Vagina (tissue), 2 donors: Measurements from ENCODE around the gene GOLM1. TPM values are rescaled to one million over a fixed set of nuclear protein-coding genes. Genes with fewer than 3 reads are reported as not detected.

Source experiments
- DNase-seq, 2 donors: peaks; one replicate each; pipeline ENCODE4 v3.0.0-alpha.2; 2017; ENCODE audit errors: extremely low spot score in 2 of 2
- H3K27ac ChIP-seq: fragments of 200-600 bp; sonication (generic); one replicate; pipeline ENCODE4 v1.5.1; 2019
- H3K27me3 ChIP-seq: fragments of 200-600 bp; sonication (generic); one replicate; pipeline ENCODE4 v1.5.1; 2019
- H3K36me3 ChIP-seq, 2 donors: fragments of 200-600 bp; sonication (generic); one replicate each; pipeline ENCODE4 v1.5.1; 2017 to 2019
- H3K4me1 ChIP-seq: fragments of 200-600 bp; sonication (generic); one replicate; pipeline ENCODE4 v1.5.1; 2019
- H3K4me3 ChIP-seq, 2 donors: fragments of 200-600 bp; sonication (generic); 1 replicate in 1 of 2; 2 replicates in 1 of 2; pipeline ENCODE4 v1.5.1; 2016 to 2019
- H3K9me3 ChIP-seq: fragments of 200-600 bp; sonication (generic); one replicate; pipeline ENCODE4 v1.5.1; 2019
- CTCF ChIP-seq, 3 experiments: fragments of 450-650 bp in 2 of 3; fragments of 200-600 bp in 1 of 3; sonication (generic) in 1 of 3; IDR thresholded peaks; one replicate each; pipeline ENCODE4 v1.5.1; 2017 to 2019; ENCODE audit warnings: antibody characterized with exemption in 3 of 3, mild to moderate bottlenecking in 2 of 3, moderate library complexity in 2 of 3
- POLR2A ChIP-seq, 2 donors: fragments of 450-650 bp; IDR thresholded peaks; one replicate each; pipeline ENCODE4 v1.6.1; 2017; ENCODE audit warnings: antibody characterized with exemption in 2 of 2, mild to moderate bottlenecking in 2 of 2, moderate library complexity in 2 of 2
- POLR2AphosphoS5 ChIP-seq, 2 donors: sonication (generic); formaldehyde crosslinking; IDR thresholded peaks; one replicate each; pipeline ENCODE4 v1.9.0; 2017; ENCODE audit warnings: antibody characterized with exemption in 2 of 2, mild to moderate bottlenecking in 2 of 2, low read depth in 1 of 2; ENCODE audit not compliant: insufficient read depth in 1 of 2
- intact Hi-C: fragments of 100-400 bp; cut with DNase I; formaldehyde crosslinking; loops from one replicate; pipeline ENCODE4 v1.15.1; 2023
- total RNA-seq: library from RNA; depleted of rRNA; stranded (reverse); fragments of >200 nt; gene quantifications from one replicate; pipeline ENCODE4 v1.2.3, GENCODE V29; 2016

GOLM1 gene
- total RNA-seq, 1 donor from 2014 or later, result 14.7 TPM

- no peaks in the 10 kb centered on the region for H3K9me3 ChIP-seq
- no peak for DNase-seq
- no peak overlapping the region for H3K27ac ChIP-seq
- H3K36me3 ChIP-seq, result no peaks in the 10 kb centered on the region
- H3K27me3 ChIP-seq, result no peaks in the 10 kb centered on the region
- intact Hi-C loops, result no loop called here
- no peaks in the 10 kb centered on the region for H3K4me1 ChIP-seq
- no peak for TF ChIP-seq POLR2A (IDR thresholded peaks at IDR 0.05)
- TF ChIP-seq CTCF (IDR thresholded peaks at IDR 0.05), result no peak
- no peak for TF ChIP-seq POLR2AphosphoS5 (IDR thresholded peaks at IDR 0.05; ENCODE audit: insufficient read depth in 1 of 2, low read depth in 1 of 2)
- H3K4me3 ChIP-seq, result no peak overlapping the region
These were observed 58.5 kb downstream of the GOLM1 start for GRCh38 chr9:86040861-86041155.

GRCh38 chr9:86039991-86040860, 59.1 kb downstream of the GOLM1 start:
- H3K36me3 ChIP-seq, result no peaks in the 10 kb centered on the region
- H3K4me1 ChIP-seq, result no peaks in the 10 kb centered on the region
- intact Hi-C loops, result no loop called here
- no peak overlapping the region for H3K27ac ChIP-seq
- no peak for DNase-seq
- no peaks in the 10 kb centered on the region for H3K9me3 ChIP-seq
- TF ChIP-seq POLR2A (IDR thresholded peaks at IDR 0.05), result no peak
- no peak for TF ChIP-seq CTCF (IDR thresholded peaks at IDR 0.05)
- no peak for TF ChIP-seq POLR2AphosphoS5 (IDR thresholded peaks at IDR 0.05; ENCODE audit: insufficient read depth in 1 of 2, low read depth in 1 of 2)
- H3K27me3 ChIP-seq, result no peaks in the 10 kb centered on the region
- no peak overlapping the region for H3K4me3 ChIP-seq

- no peak overlapping the region for H3K4me3 ChIP-seq
- TF ChIP-seq CTCF (IDR thresholded peaks at IDR 0.05) (no peak), POLR2AphosphoS5 (IDR thresholded peaks at IDR 0.05; ENCODE audit: insufficient read depth in 1 of 2, low read depth in 1 of 2) (no peak), POLR2A (IDR thresholded peaks at IDR 0.05) (no peak)
- H3K36me3 ChIP-seq, result no peaks in the 10 kb centered on the region
- H3K27ac ChIP-seq, result no peak overlapping the region
- intact Hi-C loops, result no loop called here
- DNase-seq, result no peak
- no peaks in the 10 kb centered on the region for H3K27me3 ChIP-seq
- H3K4me1 ChIP-seq, result no peaks in the 10 kb centered on the region
- no peaks in the 10 kb centered on the region for H3K9me3 ChIP-seq
These were observed 62.8 kb downstream of the GOLM1 start for GRCh38 chr9:86036555-86036954.

- no peak overlapping the region for H3K4me3 ChIP-seq
- no peaks in the 10 kb centered on the region for H3K9me3 ChIP-seq
- no peak for TF ChIP-seq POLR2A (IDR thresholded peaks at IDR 0.05)
- no peak for TF ChIP-seq POLR2AphosphoS5 (IDR thresholded peaks at IDR 0.05; ENCODE audit: insufficient read depth in 1 of 2, low read depth in 1 of 2)
- TF ChIP-seq CTCF (IDR thresholded peaks at IDR 0.05), result no peak
- H3K36me3 ChIP-seq, result no peaks in the 10 kb centered on the region
- intact Hi-C loops, result no loop called here
- no peaks in the 10 kb centered on the region for H3K27me3 ChIP-seq
- no peaks in the 10 kb centered on the region for H3K4me1 ChIP-seq
- DNase-seq, result no peak
- H3K27ac ChIP-seq, result no peak overlapping the region
These were observed 63.4 kb downstream of the GOLM1 start for GRCh38 chr9:86035827-86036440.
